ENCODE measurements around the gene C1orf53.
A peak's percentile ranks its signal among the peaks of the same experiment; 100 is the strongest.

C1orf53 gene

GRCh38 chr1:197910120-197910991 lies 7.9 kb downstream of the C1orf53 start:
- no peak overlapping the region for H3K4me3 ChIP-seq (ENCODE audit: low read length)
- H3K79me2 ChIP-seq (ENCODE audit: low read length): no peaks in the 10 kb centered on the region
- H3K9me2 ChIP-seq (replicated peaks; ENCODE audit: insufficient read depth, low read length): no peaks in the 10 kb centered on the region
- TF ChIP-seq EZH2phosphoT487 (IDR thresholded peaks at IDR 0.05; ENCODE audit: low read length) (no peak), EZH2 (optimal IDR thresholded peaks at IDR 0.05; ENCODE audit: low read depth, low read length) (no peak), CTCF (IDR thresholded peaks at IDR 0.05; ENCODE audit: low read length) (no peak)
- H3K9me3 ChIP-seq (replicated peaks; ENCODE audit: insufficient read depth, low read length): no peaks in the 10 kb centered on the region
- no peaks in the 10 kb centered on the region for H4K20me1 ChIP-seq (ENCODE audit: insufficient read depth, low read length)
- H3K4me2 ChIP-seq (ENCODE audit: low read depth, low read length): no peak overlapping the region
- no peak overlapping the region for H3K27ac ChIP-seq (ENCODE audit: low read length)
- DNase-seq: no peak
- H3F3A ChIP-seq (ENCODE audit: insufficient read depth, low read length): no peaks in the 10 kb centered on the region
- no peak overlapping the region for H3K9ac ChIP-seq (ENCODE audit: low read length)
- peaks cover 73% of the 10 kb centered on the region for H3K27me3 ChIP-seq (replicated peaks; ENCODE audit: insufficient read depth, low read length)
- 0 out of 2 replicates have a peak, but pooled peaks cover 5% of the 10 kb centered on the region for H3K4me1 ChIP-seq (ENCODE audit: low read length)
- no peaks in the 10 kb centered on the region for H3K36me3 ChIP-seq (replicated peaks; ENCODE audit: insufficient read depth, low read length)
- no peak overlapping the region for H2AFZ ChIP-seq (ENCODE audit: low read length)

GRCh38 chr1:197911111-197911856 lies 8.9 kb downstream of the C1orf53 start:
- Histone ChIP-seq H3K27me3 (replicated peaks; ENCODE audit: insufficient read depth, low read length) (peaks cover 82% of the 10 kb centered on the region), H3K36me3 (replicated peaks; ENCODE audit: insufficient read depth, low read length) (no peaks in the 10 kb centered on the region), H3K79me2 (ENCODE audit: low read length) (no peaks in the 10 kb centered on the region), H3K4me2 (ENCODE audit: low read depth, low read length) (peak overlapping the region; percentile 96), H2AFZ (ENCODE audit: low read length) (peak overlapping the region; percentile 35), H3F3A (ENCODE audit: insufficient read depth, low read length) (no peaks in the 10 kb centered on the region), H3K9me3 (replicated peaks; ENCODE audit: insufficient read depth, low read length) (no peaks in the 10 kb centered on the region), H3K4me3 (ENCODE audit: low read length) (peak overlapping the region; percentile 48), H3K4me1 (ENCODE audit: low read length) (0 out of 2 replicates have a peak, but pooled peaks cover 5% of the 10 kb centered on the region), H3K27ac (ENCODE audit: low read length) (no peak overlapping the region), H4K20me1 (ENCODE audit: insufficient read depth, low read length) (no peaks in the 10 kb centered on the region), H3K9ac (ENCODE audit: low read length) (no peak overlapping the region), H3K9me2 (replicated peaks; ENCODE audit: insufficient read depth, low read length) (no peaks in the 10 kb centered on the region)
- TF ChIP-seq EZH2 (optimal IDR thresholded peaks at IDR 0.05; ENCODE audit: low read depth, low read length): no peak
- TF ChIP-seq CTCF (IDR thresholded peaks at IDR 0.05; ENCODE audit: low read length): no peak
- TF ChIP-seq EZH2phosphoT487 (IDR thresholded peaks at IDR 0.05; ENCODE audit: low read length): no peak
- DNase-seq: no peak

- peaks cover 90% of the 10 kb centered on the region for H3K27me3 ChIP-seq (replicated peaks; ENCODE audit: insufficient read depth, low read length)
- H3K9ac ChIP-seq (ENCODE audit: low read length): peak overlapping the region; percentile 1; the same call in 1 of the 2 replicates
- no peaks in the 10 kb centered on the region for H3F3A ChIP-seq (ENCODE audit: insufficient read depth, low read length)
Measured at GRCh38 chr1:197911857-197912696, 9.6 kb downstream of the C1orf53 start.

More at GRCh38 chr1:197911857-197912696, 9.6 kb downstream of the C1orf53 start:
- Histone ChIP-seq H3K79me2 (ENCODE audit: low read length) (no peaks in the 10 kb centered on the region), H3K9me3 (replicated peaks; ENCODE audit: insufficient read depth, low read length) (no peaks in the 10 kb centered on the region), H4K20me1 (ENCODE audit: insufficient read depth, low read length) (no peaks in the 10 kb centered on the region), H3K4me1 (ENCODE audit: low read length) (0 out of 2 replicates have a peak, but pooled peaks cover 5% of the 10 kb centered on the region), H3K27ac (ENCODE audit: low read length) (no peak overlapping the region), H2AFZ (ENCODE audit: low read length) (peak overlapping the region; percentile 35), H3K9me2 (replicated peaks; ENCODE audit: insufficient read depth, low read length) (no peaks in the 10 kb centered on the region), H3K36me3 (replicated peaks; ENCODE audit: insufficient read depth, low read length) (no peaks in the 10 kb centered on the region), H3K4me3 (ENCODE audit: low read length) (peak overlapping the region; percentile 48), H3K4me2 (ENCODE audit: low read depth, low read length) (peak overlapping the region; percentile 96)
- TF ChIP-seq EZH2phosphoT487 (IDR thresholded peaks at IDR 0.05; ENCODE audit: low read length) (no peak), EZH2 (optimal IDR thresholded peaks at IDR 0.05; ENCODE audit: low read depth, low read length) (no peak), CTCF (IDR thresholded peaks at IDR 0.05; ENCODE audit: low read length) (no peak)
- no peak for DNase-seq

Data from MM.1S (cell line).